Astrocyte (in vitro differentiated cells and primary cell): Measurements from ENCODE around the gene FSTL5. TPM values are rescaled to one million over a fixed set of nuclear protein-coding genes. Genes with fewer than 3 reads are reported as not detected.
A peak's percentile ranks its signal among the peaks of the same experiment; 100 is the strongest.

Source experiments
- DNase-seq: peaks from one replicate; pipeline ENCODE4 v3.0.0-alpha.2; 2010; ENCODE audit warnings: low read depth
- FAIRE-seq: peaks from 2 replicates; lab custom pipeline; 2011; peaks lifted over from hg19 to GRCh38; lab: Jason Lieb, UNC
- H2AFZ ChIP-seq: 2 replicates; pipeline ENCODE4 v1.6.0; 2012; ENCODE audit warnings: low read depth, low read length, inconsistent platforms
- H3K27ac ChIP-seq: 2 replicates; pipeline ENCODE4 v1.5.1; 2011; ENCODE audit warnings: low read depth, low read length, inconsistent platforms
- H3K27me3 ChIP-seq: 2 replicates; pipeline ENCODE4 v1.6.0; 2011; ENCODE audit warnings: low read length, inconsistent platforms; ENCODE audit not compliant: insufficient read depth
- H3K36me3 ChIP-seq: 2 replicates; pipeline ENCODE4 v1.5.1; 2011; ENCODE audit warnings: low read length, inconsistent platforms; ENCODE audit not compliant: insufficient read depth
- H3K4me1 ChIP-seq: 2 replicates; pipeline ENCODE4 v1.5.1; 2011; ENCODE audit warnings: low read length, inconsistent platforms; ENCODE audit not compliant: insufficient read depth
- H3K4me2 ChIP-seq: 2 replicates; pipeline ENCODE4 v1.6.0; 2012; ENCODE audit warnings: low read length, inconsistent platforms
- H3K4me3 ChIP-seq: 2 replicates; pipeline ENCODE4 v1.5.1; 2011; ENCODE audit warnings: low read depth, mild to moderate bottlenecking, low read length, inconsistent platforms; ENCODE audit not compliant: insufficient read depth
- H3K79me2 ChIP-seq: 2 replicates; pipeline ENCODE4 v1.6.0; 2012; ENCODE audit warnings: mild to moderate bottlenecking, low read length, inconsistent platforms; ENCODE audit not compliant: insufficient read depth
- H3K9ac ChIP-seq: 2 replicates; pipeline ENCODE4 v1.6.0; 2012; ENCODE audit warnings: mild to moderate bottlenecking, low read length, inconsistent platforms
- H3K9me3 ChIP-seq: 2 replicates; pipeline ENCODE4 v1.5.1; 2012; ENCODE audit warnings: low read depth, mild to moderate bottlenecking, low read length, inconsistent platforms; ENCODE audit not compliant: insufficient read depth
- H4K20me1 ChIP-seq: 2 replicates; pipeline ENCODE4 v1.6.0; 2012; ENCODE audit warnings: low read length, inconsistent platforms; ENCODE audit not compliant: insufficient read depth
- H3K27ac Mint-ChIP-seq: one replicate; pipeline ENCODE4 v1.8.0; 2021; ENCODE audit warnings: mild to moderate bottlenecking, mixed read lengths; ENCODE audit not compliant: unreplicated experiment
- H3K27me3 Mint-ChIP-seq: one replicate; pipeline ENCODE4 v1.8.0; 2021; ENCODE audit warnings: low read depth, mixed read lengths; ENCODE audit not compliant: unreplicated experiment
- H3K36me3 Mint-ChIP-seq: one replicate; pipeline ENCODE4 v1.8.0; 2021; ENCODE audit warnings: low read depth, mixed read lengths; ENCODE audit not compliant: unreplicated experiment
- H3K4me1 Mint-ChIP-seq: one replicate; pipeline ENCODE4 v1.8.0; 2021; ENCODE audit warnings: low read depth, mixed read lengths; ENCODE audit not compliant: unreplicated experiment
- H3K4me3 Mint-ChIP-seq: one replicate; pipeline ENCODE4 v1.8.0; 2021; ENCODE audit warnings: mild to moderate bottlenecking, moderate library complexity, mixed read lengths; ENCODE audit not compliant: unreplicated experiment
- H3K9me3 Mint-ChIP-seq: one replicate; pipeline ENCODE4 v1.8.0; 2021; ENCODE audit warnings: mild to moderate bottlenecking, mixed read lengths; ENCODE audit not compliant: unreplicated experiment
- EZH2 ChIP-seq: IDR thresholded peaks from 2 replicates; pipeline ENCODE4 v1.6.1; 2012; ENCODE audit warnings: mild to moderate bottlenecking, low read length, inconsistent platforms; ENCODE audit not compliant: insufficient read depth
- total RNA-seq: library from RNA; stranded (reverse); gene quantifications from 2 replicates; pipeline ENCODE4 v1.2.1, GENCODE V29; 2021
- TF ChIP-seq, protein P1 (sequence below): IDR thresholded peaks from 2 replicates; pipeline ENCODE4 v1.5.1; 2011; ENCODE audit warnings: low read depth, mild to moderate bottlenecking, inconsistent platforms, low read length, moderate library complexity; ENCODE audit not compliant: insufficient read depth

FSTL5 gene
- total RNA-seq, 1 donor from 2014 or later: 0.43 TPM

DNA sequence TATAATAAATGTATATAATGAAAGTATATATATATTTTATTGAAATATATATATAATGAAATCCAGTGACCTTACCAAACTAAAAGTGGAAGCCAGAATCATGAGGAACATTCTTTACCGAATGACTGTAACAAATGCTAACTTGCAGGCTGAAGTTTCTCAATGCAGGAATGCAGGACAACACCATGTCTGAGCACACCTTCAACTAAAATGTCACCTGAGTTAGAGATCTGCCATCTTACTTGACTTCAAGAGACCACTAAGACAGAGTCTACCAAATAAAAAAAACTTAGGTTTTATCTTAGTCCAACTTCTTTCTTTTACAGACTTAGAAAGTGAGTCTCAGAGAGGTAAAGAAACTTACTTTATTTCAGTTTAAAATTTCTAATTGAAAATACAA is 176.2 kb downstream of the FSTL5 start:
- Mint-ChIP-seq H3K4me1 (no peaks in the 10 kb centered on the region), H3K36me3 (no peaks in the 10 kb centered on the region), H3K4me3 (no peak overlapping the region), H3K27ac (no peak overlapping the region), H3K27me3 (no peaks in the 10 kb centered on the region), H3K9me3 (no peaks in the 10 kb centered on the region)
- Histone ChIP-seq H3K27ac (no peak overlapping the region), H3K79me2 (no peaks in the 10 kb centered on the region), H3K4me2 (no peak overlapping the region), H3K4me3 (no peak overlapping the region), H3K9me3 (no peaks in the 10 kb centered on the region), H2AFZ (no peak overlapping the region), H3K36me3 (no peaks in the 10 kb centered on the region), H3K27me3 (no peaks in the 10 kb centered on the region), H4K20me1 (no peaks in the 10 kb centered on the region), H3K4me1 (no peaks in the 10 kb centered on the region), H3K9ac (no peak overlapping the region)
- no peak for FAIRE-seq
- DNase-seq: no peak
- TF ChIP-seq, protein P1, sequence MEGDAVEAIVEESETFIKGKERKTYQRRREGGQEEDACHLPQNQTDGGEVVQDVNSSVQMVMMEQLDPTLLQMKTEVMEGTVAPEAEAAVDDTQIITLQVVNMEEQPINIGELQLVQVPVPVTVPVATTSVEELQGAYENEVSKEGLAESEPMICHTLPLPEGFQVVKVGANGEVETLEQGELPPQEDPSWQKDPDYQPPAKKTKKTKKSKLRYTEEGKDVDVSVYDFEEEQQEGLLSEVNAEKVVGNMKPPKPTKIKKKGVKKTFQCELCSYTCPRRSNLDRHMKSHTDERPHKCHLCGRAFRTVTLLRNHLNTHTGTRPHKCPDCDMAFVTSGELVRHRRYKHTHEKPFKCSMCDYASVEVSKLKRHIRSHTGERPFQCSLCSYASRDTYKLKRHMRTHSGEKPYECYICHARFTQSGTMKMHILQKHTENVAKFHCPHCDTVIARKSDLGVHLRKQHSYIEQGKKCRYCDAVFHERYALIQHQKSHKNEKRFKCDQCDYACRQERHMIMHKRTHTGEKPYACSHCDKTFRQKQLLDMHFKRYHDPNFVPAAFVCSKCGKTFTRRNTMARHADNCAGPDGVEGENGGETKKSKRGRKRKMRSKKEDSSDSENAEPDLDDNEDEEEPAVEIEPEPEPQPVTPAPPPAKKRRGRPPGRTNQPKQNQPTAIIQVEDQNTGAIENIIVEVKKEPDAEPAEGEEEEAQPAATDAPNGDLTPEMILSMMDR: no peak
- TF ChIP-seq EZH2: no peak

DNA sequence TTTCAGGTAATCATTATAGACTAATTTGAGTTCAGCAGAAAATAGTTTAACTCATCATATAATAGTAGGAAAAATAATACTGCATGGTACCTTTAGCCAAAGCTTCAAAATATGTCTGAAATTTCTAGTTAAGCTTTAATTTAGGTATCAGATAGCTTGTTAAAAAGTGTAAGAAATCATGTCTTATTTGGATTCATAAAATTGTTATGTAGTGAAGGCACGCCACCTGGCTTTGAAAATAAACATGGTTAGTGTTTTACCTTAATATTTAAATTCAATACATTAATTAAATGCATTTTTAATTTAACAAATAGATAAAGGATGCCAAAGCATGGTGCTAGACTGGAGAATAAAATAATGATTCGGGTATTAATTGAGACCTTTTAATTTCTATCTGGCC is 211.4 kb downstream of the FSTL5 start:
- no peaks in the 10 kb centered on the region for H3K27me3 Mint-ChIP-seq
- H2AFZ ChIP-seq: no peak overlapping the region
- H3K4me3 Mint-ChIP-seq: no peak overlapping the region
- H3K4me3 ChIP-seq: no peak overlapping the region
- peaks cover 5% of the 10 kb centered on the region for H3K4me1 ChIP-seq
- no peak overlapping the region for H3K27ac Mint-ChIP-seq
- TF ChIP-seq EZH2: no peak
- no peak overlapping the region for H3K4me2 ChIP-seq
- no peaks in the 10 kb centered on the region for H3K36me3 Mint-ChIP-seq
- H3K9ac ChIP-seq: no peak overlapping the region
- no peaks in the 10 kb centered on the region for H3K9me3 ChIP-seq
- H3K27me3 ChIP-seq: no peaks in the 10 kb centered on the region
- peaks cover 15% of the 10 kb centered on the region for H3K4me1 Mint-ChIP-seq
- DNase-seq: no peak
- H3K27ac ChIP-seq: no peak overlapping the region
- no peaks in the 10 kb centered on the region for H3K79me2 ChIP-seq
- H3K36me3 ChIP-seq: no peaks in the 10 kb centered on the region
- H4K20me1 ChIP-seq: no peaks in the 10 kb centered on the region
- FAIRE-seq: no peak
- no peaks in the 10 kb centered on the region for H3K9me3 Mint-ChIP-seq

DNA sequence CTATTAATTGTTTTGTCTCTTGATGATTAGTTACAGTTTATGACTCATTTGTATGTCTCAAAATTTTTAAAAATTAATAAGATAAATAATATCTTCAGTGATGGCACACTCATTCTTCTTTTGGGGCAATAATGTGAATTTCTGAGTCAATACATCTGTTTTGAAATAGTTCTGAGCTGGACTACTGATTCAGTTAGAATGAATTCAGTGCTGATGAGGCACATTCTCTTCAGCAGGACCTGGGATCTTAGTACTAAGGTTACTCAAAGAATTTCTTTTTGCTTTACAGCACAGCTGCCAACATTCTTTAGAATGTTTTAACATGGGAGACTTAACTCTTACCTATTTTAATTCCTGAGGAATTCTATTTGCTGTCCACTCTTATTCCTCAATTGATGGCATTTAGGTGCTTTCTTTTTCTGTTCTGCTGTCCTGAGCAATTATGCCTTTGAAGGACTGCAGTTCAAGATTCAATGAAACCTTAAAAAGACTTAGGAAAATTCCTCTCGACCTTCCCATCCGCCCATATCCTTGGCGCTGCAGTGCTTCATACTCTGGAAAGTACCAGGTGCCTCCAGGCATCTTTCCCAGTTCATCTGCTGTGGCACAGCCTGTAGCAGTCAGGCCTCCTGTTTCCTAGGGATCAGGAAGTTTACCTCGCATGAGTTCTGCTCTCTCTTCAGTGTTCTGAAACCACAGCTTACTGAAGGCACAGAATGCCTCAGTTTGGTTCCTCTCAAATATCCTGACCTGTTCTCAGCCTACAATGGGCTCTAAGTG is 213.7 kb downstream of the FSTL5 start:
- H3K9me3 Mint-ChIP-seq: no peaks in the 10 kb centered on the region
- peak overlapping the region; percentile 79 for H3K27ac Mint-ChIP-seq
- H3K4me3 Mint-ChIP-seq: no peak overlapping the region

More for the DNA sequence above, 213.7 kb downstream of the FSTL5 start:
- Histone ChIP-seq H2AFZ (peak overlapping the region; percentile 27), H3K79me2 (no peaks in the 10 kb centered on the region), H3K27ac (peak overlapping the region; percentile 16), H3K9ac (no peak overlapping the region), H3K27me3 (no peaks in the 10 kb centered on the region), H3K4me2 (peak overlapping the region; percentile 38), H3K36me3 (no peaks in the 10 kb centered on the region), H3K4me1 (peaks cover 5% of the 10 kb centered on the region), H4K20me1 (no peaks in the 10 kb centered on the region), H3K9me3 (no peaks in the 10 kb centered on the region), H3K4me3 (no peak overlapping the region)
- Mint-ChIP-seq H3K4me1 (peaks cover 15% of the 10 kb centered on the region), H3K27me3 (no peaks in the 10 kb centered on the region), H3K36me3 (no peaks in the 10 kb centered on the region)
- TF ChIP-seq, protein P1: no peak
- TF ChIP-seq EZH2: no peak
- FAIRE-seq (no peak), DNase-seq (peak; percentile 63)
